K562 (cell line): ENCODE measurements around the gene LRRC9. TPM values are rescaled to one million over a fixed set of nuclear protein-coding genes. Genes with fewer than 3 reads are reported as not detected.
A peak's percentile ranks its signal among the peaks of the same experiment; 100 is the strongest.

Source experiments
- ATAC-seq: fragments of 200-7000 bp; cut with Tn5 transposase; 3 replicates; pipeline ENCODE4 v1.9.1; 2020; ENCODE audit warnings: moderate library complexity
- BruUV-seq: library from RNA; stranded (reverse); fragments of 400-500 nt; replicated peaks from 2 replicates; lab custom pipeline; 2021; lab: Mats Ljungman, UMichigan
- CTCF ChIA-PET: fragments of 300-600 bp; formaldehyde crosslinking; extraction: SDS; loops from one replicate; lab custom pipeline; 2021; ENCODE audit warnings: low intra/inter-chr PET ratio; lab: Yijun Ruan, JAX
- POLR2A ChIA-PET: fragments of 300-600, 350-650 bp; sonication (Branson Sonifier 250); formaldehyde crosslinking; extraction: SDS; loops from one replicate; lab custom pipeline; 2021; ENCODE audit warnings: antibody characterized with exemption, inconsistent platforms; lab: Yijun Ruan, JAX
- DNase-seq, 4 experiments: peaks; one replicate each; pipeline versions ENCODE4 v3.0.0 to v3.0.0-alpha.2; 2011 to 2018; ENCODE audit warnings: low spot score in 3 of 4, mixed read lengths in 3 of 4; ENCODE audit errors: extremely low read depth in 1 of 4
- FAIRE-seq: peaks from 2 replicates; lab custom pipeline; 2011; peaks lifted over from hg19 to GRCh38; lab: Jason Lieb, UNC
- H2AFZ ChIP-seq: 2 replicates; pipeline ENCODE4 v1.6.0; 2011; ENCODE audit warnings: low read depth, low read length, control low read depth, inconsistent platforms
- H3K27ac ChIP-seq: fragments of 200-600 bp; 3 replicates; pipeline ENCODE4 v1.8.0; 2011; ENCODE audit warnings: low read depth, mild to moderate bottlenecking, control low read depth, inconsistent platforms, low read length, moderate library complexity, mixed read lengths; ENCODE audit errors: extremely low read depth
- H3K27me3 ChIP-seq, 2 experiments: fragments of 300-600 bp in 1 of 2; 2 replicates in 1 of 2; 3 replicates in 1 of 2; pipeline versions ENCODE4 v1.6.0 to v1.8.0; 2011; ENCODE audit warnings: inconsistent platforms in 2 of 2, low read length in 2 of 2, mild to moderate bottlenecking in 1 of 2, mixed read lengths in 1 of 2, moderate library complexity in 1 of 2; ENCODE audit not compliant: control insufficient read depth in 2 of 2, insufficient read depth in 2 of 2
- H3K36me3 ChIP-seq: fragments of 300-600 bp; 3 replicates; pipeline ENCODE4 v1.8.0; 2011; ENCODE audit warnings: mild to moderate bottlenecking, low read length, inconsistent platforms; ENCODE audit not compliant: control insufficient read depth, insufficient read depth
- H3K4me1 ChIP-seq, 2 experiments: fragments of 200-600 bp in 1 of 2; replicated peaks in 1 of 2; 2 replicates in 1 of 2; 3 replicates in 1 of 2; pipeline versions ENCODE4 v1.5.1 to v1.8.0; 2011; ENCODE audit warnings: inconsistent platforms in 2 of 2, low read length in 2 of 2, mild to moderate bottlenecking in 1 of 2, mixed read lengths in 1 of 2, moderate library complexity in 1 of 2; ENCODE audit not compliant: control insufficient read depth in 2 of 2, insufficient read depth in 2 of 2
- H3K4me2 ChIP-seq: 2 replicates; pipeline ENCODE4 v1.6.1; 2011; ENCODE audit warnings: low read length, control low read depth, inconsistent platforms, mixed read lengths; ENCODE audit not compliant: insufficient read depth
- H3K4me3 ChIP-seq: fragments of 200-600 bp; sonication (generic), shearing (Covaris generic); 2 replicates; pipeline ENCODE4 v1.5.1; 2016; ENCODE audit warnings: control low read depth, inconsistent platforms
- H3K79me2 ChIP-seq: fragments of 200-600 bp; 3 replicates; pipeline ENCODE4 v1.8.0; 2011; ENCODE audit warnings: low read length, inconsistent platforms; ENCODE audit not compliant: control insufficient read depth, insufficient read depth
- H3K9ac ChIP-seq, 2 experiments: 2 replicates each; pipeline versions ENCODE4 v1.6.0 to v1.6.1; 2011; ENCODE audit warnings: low read depth in 2 of 2, low read length in 2 of 2, control low read depth in 1 of 2, inconsistent platforms in 1 of 2, mild to moderate bottlenecking in 1 of 2, mixed read lengths in 1 of 2; ENCODE audit not compliant: insufficient read depth in 1 of 2
- H3K9me1 ChIP-seq: one replicate; pipeline ENCODE4 v1.6.0; 2011; ENCODE audit warnings: inconsistent platforms, mild to moderate bottlenecking, low read length, moderate library complexity; ENCODE audit not compliant: control insufficient read depth, insufficient read depth
- H3K9me3 ChIP-seq: replicated peaks from 2 replicates; pipeline ENCODE4 v1.5.1; 2011; ENCODE audit warnings: low read depth, low read length, inconsistent platforms; ENCODE audit not compliant: control insufficient read depth, insufficient read depth
- H4K20me1 ChIP-seq: replicated peaks from 2 replicates; pipeline ENCODE4 v1.6.1; 2011; ENCODE audit warnings: low read length, inconsistent platforms, mixed read lengths; ENCODE audit not compliant: control insufficient read depth, insufficient read depth
- ATF1 ChIP-seq, 2 experiments: fragments of 450-650 bp in 1 of 2; IDR thresholded peaks; 2 replicates each; pipeline ENCODE4 v1.6.1; 2016; ENCODE audit warnings: missing compliant biosample characterization in 1 of 2, missing genetic modification characterization in 1 of 2
- CBX2 ChIP-seq: fragments of 200-600 bp; sonication (generic); IDR thresholded peaks from one replicate; pipeline ENCODE4 v1.6.1; 2012; ENCODE audit warnings: mild to moderate bottlenecking, low read length, inconsistent platforms; ENCODE audit not compliant: insufficient read depth, poor library complexity, severe bottlenecking
- CC2D1A ChIP-seq: fragments of 450-650 bp; IDR thresholded peaks from 2 replicates; pipeline ENCODE4 v1.6.1; 2017; ENCODE audit warnings: mild to moderate bottlenecking
- CTCF ChIP-seq, 3 experiments: IDR thresholded peaks in 2 of 3; conservative IDR thresholded peaks in 1 of 3; 2 replicates each; pipeline ENCODE4 v1.5.1; 2011 to 2012; ENCODE audit warnings: low read length in 3 of 3, mild to moderate bottlenecking in 3 of 3, control low read depth in 2 of 3, improper control_type of control experiment in 1 of 3, inconsistent platforms in 1 of 3, low read depth in 1 of 3, mixed read lengths in 1 of 3, moderate library complexity in 1 of 3; ENCODE audit not compliant: insufficient read depth in 2 of 3
- FOXJ3 ChIP-seq: sonication (generic); formaldehyde crosslinking; IDR thresholded peaks from 2 replicates; pipeline ENCODE4 v1.4.0; 2020; ENCODE audit warnings: mild to moderate bottlenecking, missing genetic modification reagents
- KLF16 ChIP-seq: IDR thresholded peaks from 2 replicates; pipeline ENCODE4 v1.6.1; 2016; ENCODE audit warnings: antibody characterized with exemption
- POLR3A ChIP-seq: IDR thresholded peaks from 2 replicates; pipeline ENCODE4 v1.6.1; 2011; ENCODE audit warnings: borderline replicate concordance, mild to moderate bottlenecking, moderate library complexity; ENCODE audit not compliant: insufficient read length, insufficient read depth; ENCODE audit errors: extremely low read depth
- RCOR1 ChIP-seq, 2 experiments: IDR thresholded peaks; 2 replicates each; pipeline ENCODE4 v1.6.1; 2012; ENCODE audit warnings: low read depth in 2 of 2, low read length in 2 of 2, borderline replicate concordance in 1 of 2, improper control_type of control experiment in 1 of 2
- RUNX1 ChIP-seq: sonication (generic); IDR thresholded peaks from 2 replicates; pipeline ENCODE4 v1.6.1; 2016; ENCODE audit warnings: antibody characterized with exemption, low read depth
- SNAPC5 ChIP-seq: fragments of 250-450 bp; sonication (Bioruptor Pico); IDR thresholded peaks from 2 replicates; pipeline ENCODE4 v1.8.0; 2021; ENCODE audit warnings: moderate library complexity, mild to moderate bottlenecking, inconsistent platforms
- TCF7L2 ChIP-seq: fragments of 150-350 bp; IDR thresholded peaks from 2 replicates; pipeline ENCODE4 v1.6.1; 2016; ENCODE audit warnings: low read depth, mild to moderate bottlenecking, low read length, moderate library complexity
- ZNF12 ChIP-seq: sonication (generic); formaldehyde crosslinking; IDR thresholded peaks from 2 replicates; pipeline ENCODE4 v1.4.0; 2020; ENCODE audit warnings: mild to moderate bottlenecking, missing genetic modification reagents
- ZNF165 ChIP-seq: fragments of 250-450 bp; sonication (Bioruptor Pico); IDR thresholded peaks from 2 replicates; pipeline ENCODE4 v1.4.0; 2020; ENCODE audit warnings: borderline replicate concordance
- ZNF609 ChIP-seq: sonication (generic); formaldehyde crosslinking; IDR thresholded peaks from 2 replicates; pipeline ENCODE4 v1.8.1; 2023; ENCODE audit warnings: missing genetic modification reagents, mild to moderate bottlenecking, borderline replicate concordance
- WGBS: fragments of 100-300 bp; shearing (Covaris generic); methylation state at CpG from one replicate; pipeline ENCODE4 v1.1.6; 2016; ENCODE audit warnings: low coverage, mixed read lengths; ENCODE audit not compliant: insufficient coverage; ENCODE audit errors: missing lambda C conversion rate; 5-methylcytosine and 5-hydroxymethylcytosine counted together
- in situ Hi-C: fragments of 300-500 bp; cut with MboI; formaldehyde crosslinking; loops from 4 replicates; pipeline ENCODE4 v1.15.0; 2018; ENCODE audit warnings: inconsistent platforms, mixed read lengths
- intact Hi-C: fragments of 100-400 bp; cut with micrococcal nuclease; formaldehyde crosslinking; loops from 2 replicates; pipeline ENCODE4 v1.14.2; 2022
- polyA plus RNA-seq, 8 experiments: library from polyadenylated mRNA; depleted of rRNA in 4 of 8; stranded (reverse) in 5 of 8; unstranded in 3 of 8; fragments of >200 nt; fragmentation: Nextera tagmentation in 2 of 8; fragmentation: Illumina TruSeq in 1 of 8; extraction: Ambion mirVana in 2 of 8; extraction: Trizol in 1 of 8; gene quantifications; 2 replicates each; pipeline versions ENCODE4 v1.2.1 to v1.2.3, GENCODE V29; 2011 to 2014; ENCODE audit warnings: inconsistent platforms in 1 of 8, missing spikeins in 1 of 8
- total RNA-seq, 7 experiments: library from RNA; depleted of rRNA in 6 of 7; stranded (reverse); fragments of >200 nt in 6 of 7; fragmentation: Illumina TruSeq in 2 of 7; extraction: Trizol in 2 of 7; gene quantifications; 2 replicates each; pipeline versions ENCODE4 v1.2.1 to v1.2.3, GENCODE V29; 2011 to 2021; ENCODE audit warnings: low replicate concordance in 1 of 7

The LRRC9 gene
- total and polyA plus RNA-seq, 9 of the 15 experiments (the other 6 are each of a cell fraction or from before 2014, with no cell fraction given), result not detected

GRCh38 chr14:60089221-60089620 lies 169.3 kb downstream of the LRRC9 start (continued):
- no peak for TF ChIP-seq TCF7L2
- no peak for TF ChIP-seq KLF16
- TF ChIP-seq SNAPC5 (CRISPR knock-in tag), result no peak
- no peak for TF ChIP-seq CC2D1A
- no peak for TF ChIP-seq RUNX1
- no peak for TF ChIP-seq ZNF12 (CRISPR knock-in tag)
- TF ChIP-seq ATF1 (CRISPR knock-in tag; IDR thresholded peaks at IDR 0.05), result no peak
- no peak for TF ChIP-seq ATF1 (tag; IDR thresholded peaks at IDR 0.05)
- TF ChIP-seq, all 486 proteins: peak for 0

- ATAC-seq, result peak; percentile 23
- H3K79me2 ChIP-seq, result peaks cover 39% of the 10 kb centered on the region
- intact Hi-C loops, result loop anchor here (5.0 kb wide), 1 partner anchor 156 kb away; the partner anchor contains the start of gene PPM1A
- H3K9me3 ChIP-seq, result no peaks in the 10 kb centered on the region
- H3K36me3 ChIP-seq, result peaks cover under 1% of the 10 kb centered on the region; the same call in 1 of the 3 replicates
- POLR2A ChIA-PET, result no interaction called here
- H3K9ac ChIP-seq, result peak overlapping the region; percentile 68 to 80; a peak in 3 of 4 replicates
- peak overlapping the region; percentile 99 for H3K27ac ChIP-seq
- 7% methylated on average over 11 of the region's 16 CpGs for WGBS
- in situ Hi-C loops, result no loop called here
- FAIRE-seq, result no peak
- peak overlapping the region; percentile 84 for H3K4me2 ChIP-seq
- H2AFZ ChIP-seq, result peak overlapping the region; percentile 92
- H3K4me3 ChIP-seq, result peak overlapping the region; percentile 76
- CTCF ChIA-PET, result no interaction called here
- H3K4me1 ChIP-seq, result peaks cover 0 to 20% of the 10 kb centered on the region in 2 experiments; a peak in 3 of 5 replicates
- no TSS peak for BruUV-seq
- DNase-seq, result peak; percentile 56 to 81 (median 64)
- H4K20me1 ChIP-seq, result no peaks in the 10 kb centered on the region
- H3K9me1 ChIP-seq, result no peaks in the 10 kb centered on the region
- H3K27me3 ChIP-seq, result no peaks in the 10 kb centered on the region
- TF ChIP-seq RCOR1 (IDR thresholded peaks at IDR 0.05; ENCODE audit: borderline replicate concordance in 1 of 2, low read depth in 2 of 2, low read length in 2 of 2) (no peak), ZNF165 (CRISPR knock-in tag) (no peak), CBX2 (no peak), FOXJ3 (CRISPR knock-in tag) (no peak), CTCF (IDR thresholded peaks at IDR 0.05 in 2 of 3, conservative IDR thresholded peaks at IDR 0.05 in 1 of 3; ENCODE audit: insufficient read depth in 2 of 3, low read depth in 1 of 3, low read length in 3 of 3) (no peak), ZNF609 (CRISPR knock-in tag) (no peak), POLR3A (no peak)
Observed at GRCh38 chr14:60090864-60091519, 171.0 kb downstream of the LRRC9 start.
